HCT116 (cell line): ENCODE results near the gene NOD1. TPM values are rescaled to one million over a fixed set of nuclear protein-coding genes. Genes with fewer than 3 reads are reported as not detected.

ENCODE experiments used
- ATAC-seq: fragments of 200-7000 bp; cut with Tn5 transposase; 2 replicates; pipeline ENCODE4 v1.9.1; 2020; ENCODE audit warnings: mild to moderate bottlenecking, moderate library complexity
- BruUV-seq: library from RNA; stranded (reverse); fragments of 400-500 nt; replicated peaks from 2 replicates; lab custom pipeline; 2021; lab: Mats Ljungman, UMichigan
- CTCF ChIA-PET: fragments of 300-600 bp; sonication (Branson Sonifier 250); formaldehyde crosslinking; loops from one replicate; lab custom pipeline; 2021; ENCODE audit warnings: antibody characterized with exemption; lab: Charles Lee
- POLR2A ChIA-PET: fragments of 300-600, 350-600 bp; sonication (Branson Sonifier 250); formaldehyde crosslinking; loops from one replicate; lab custom pipeline; 2021; ENCODE audit warnings: antibody characterized with exemption; lab: Charles Lee
- RAD21 ChIA-PET, 2 experiments: fragments of 300-600 bp; sonication (Branson Sonifier 250); formaldehyde crosslinking; loops; one replicate each; lab custom pipeline; 2023; ENCODE audit warnings: low total read pairs in 2 of 2; ENCODE audit not compliant: uncharacterized antibody in 2 of 2, unreplicated experiment in 2 of 2, low non-redundant PET in 1 of 2; lab: Charles Lee
- DNase-seq: peaks from one replicate; pipeline ENCODE4 v3.0.0-alpha.2; 2010; ENCODE audit warnings: low read depth, low spot score
- H2AFZ ChIP-seq: fragments of 200-600 bp; shearing (Covaris generic), sonication (generic); 2 replicates; pipeline ENCODE4 v1.6.1; 2017; ENCODE audit warnings: low read depth, mixed run types, mixed read lengths, antibody characterized with exemption, low read length; ENCODE audit not compliant: poor library complexity, severe bottlenecking
- H3K27ac ChIP-seq: 2 replicates; pipeline ENCODE4 v1.5.1; 2012; ENCODE audit warnings: low read depth, low read length
- H3K27me3 ChIP-seq: fragments of 200-600 bp; sonication (generic); 2 replicates; pipeline ENCODE4 v1.6.1; 2016; ENCODE audit warnings: mixed run types, low read length, mixed read lengths; ENCODE audit not compliant: insufficient read depth
- H3K36me3 ChIP-seq, 2 experiments: fragments of 200-500 bp in 1 of 2; fragments of 200-600 bp in 1 of 2; sonication (Bioruptor generic) in 1 of 2; sonication (generic) in 1 of 2; 2 replicates each; pipeline versions ENCODE4 v1.5.1 to v1.6.1; 2014 to 2016; ENCODE audit warnings: low read length in 2 of 2, inconsistent platforms in 1 of 2, mixed read lengths in 1 of 2, mixed run types in 1 of 2; ENCODE audit not compliant: insufficient read depth in 2 of 2, control insufficient read depth in 1 of 2
- H3K4me1 ChIP-seq, 2 experiments: fragments of 200-600 bp in 1 of 2; sonication (generic) in 1 of 2; 2 replicates each; pipeline versions ENCODE4 v1.5.1 to v1.6.1; 2012 to 2017; ENCODE audit warnings: low read length in 2 of 2, inconsistent platforms in 1 of 2, mild to moderate bottlenecking in 1 of 2, mixed read lengths in 1 of 2, mixed run types in 1 of 2, moderate library complexity in 1 of 2; ENCODE audit not compliant: insufficient read depth in 2 of 2, control insufficient read depth in 1 of 2
- H3K4me2 ChIP-seq: fragments of 200-600 bp; sonication (generic); 2 replicates; pipeline ENCODE4 v1.6.1; 2017; ENCODE audit warnings: mixed run types, low read length, mixed read lengths
- H3K4me3 ChIP-seq, 2 experiments: fragments of 200-600 bp in 1 of 2; sonication (generic) in 1 of 2; replicated peaks in 1 of 2; 2 replicates each; pipeline ENCODE4 v1.5.1; 2011 to 2016; ENCODE audit warnings: low read length in 2 of 2, control low read depth in 1 of 2, low read depth in 1 of 2, mild to moderate bottlenecking in 1 of 2, mixed read lengths in 1 of 2, mixed run types in 1 of 2
- H3K79me2 ChIP-seq: fragments of 200-600 bp; sonication (generic); 2 replicates; pipeline ENCODE4 v1.6.1; 2017; ENCODE audit warnings: mild to moderate bottlenecking, mixed run types, low read length, moderate library complexity, mixed read lengths; ENCODE audit not compliant: insufficient read depth
- H3K9ac ChIP-seq: fragments of 200-600 bp; sonication (generic); 2 replicates; pipeline ENCODE4 v1.6.1; 2016; ENCODE audit warnings: low read length, mixed read lengths
- H3K9me2 ChIP-seq: fragments of 200-600 bp; sonication (generic), shearing (Covaris generic); 2 replicates; pipeline ENCODE4 v1.6.1; 2017; ENCODE audit warnings: mixed run types, mild to moderate bottlenecking, moderate library complexity; ENCODE audit not compliant: insufficient read depth
- H3K9me3 ChIP-seq, 2 experiments: fragments of 200-500 bp in 1 of 2; fragments of 200-600 bp in 1 of 2; sonication (Bioruptor generic) in 1 of 2; sonication (generic) in 1 of 2; 2 replicates each; pipeline ENCODE4 v1.6.1; 2014 to 2017; ENCODE audit warnings: low read length in 2 of 2, mixed read lengths in 2 of 2, inconsistent platforms in 1 of 2, low read depth in 1 of 2, mild to moderate bottlenecking in 1 of 2, mixed run types in 1 of 2, moderate library complexity in 1 of 2; ENCODE audit not compliant: control insufficient read depth in 1 of 2, insufficient read depth in 1 of 2
- H4K20me1 ChIP-seq: fragments of 200-600 bp; sonication (generic), shearing (Covaris generic); 2 replicates; pipeline ENCODE4 v1.6.1; 2017; ENCODE audit warnings: mixed run types, mild to moderate bottlenecking, moderate library complexity; ENCODE audit not compliant: insufficient read depth
- CBX3 ChIP-seq: IDR thresholded peaks from 2 replicates; pipeline ENCODE4 v1.6.1; 2012; ENCODE audit warnings: low read depth
- CEBPB ChIP-seq: IDR thresholded peaks from 2 replicates; pipeline ENCODE4 v1.6.1; 2012; ENCODE audit warnings: low read depth
- CTCF ChIP-seq, 3 experiments: fragments of 200-600 bp in 1 of 3; sonication (generic) in 1 of 3; IDR thresholded peaks in 2 of 3; conservative IDR thresholded peaks in 1 of 3; 2 replicates each; pipeline ENCODE4 v1.5.1; 2012 to 2017; ENCODE audit warnings: low read depth in 2 of 3, low read length in 2 of 3, antibody characterized with exemption in 1 of 3, borderline replicate concordance in 1 of 3, control low read depth in 1 of 3, mild to moderate bottlenecking in 1 of 3, mixed read lengths in 1 of 3, mixed run types in 1 of 3, moderate library complexity in 1 of 3; ENCODE audit not compliant: insufficient read depth in 1 of 3
- ELF1 ChIP-seq: IDR thresholded peaks from 2 replicates; pipeline ENCODE4 v1.6.1; 2012; ENCODE audit warnings: low read depth, borderline replicate concordance
- EZH2phosphoT487 ChIP-seq: fragments of 200-600 bp; IDR thresholded peaks from 2 replicates; pipeline ENCODE4 v1.6.1; 2018; ENCODE audit warnings: antibody characterized with exemption, borderline replicate concordance
- POLR2A ChIP-seq: IDR thresholded peaks from 2 replicates; pipeline ENCODE4 v1.7.0; 2011; ENCODE audit warnings: borderline replicate concordance; ENCODE audit not compliant: insufficient read depth, insufficient read length; ENCODE audit errors: extremely low read depth
- POLR2AphosphoS5 ChIP-seq: IDR thresholded peaks from 2 replicates; pipeline ENCODE4 v1.6.1; 2011; ENCODE audit warnings: mild to moderate bottlenecking, low read depth, low read length, moderate library complexity
- SIN3A ChIP-seq: IDR thresholded peaks from 2 replicates; pipeline ENCODE4 v1.6.1; 2012; ENCODE audit warnings: low read depth
- SP1 ChIP-seq: IDR thresholded peaks from 2 replicates; pipeline ENCODE4 v1.6.1; 2012; ENCODE audit warnings: low read depth
- SRF ChIP-seq: IDR thresholded peaks from 2 replicates; pipeline ENCODE4 v1.6.1; 2012; ENCODE audit warnings: low read depth
- TCF7L2 ChIP-seq: IDR thresholded peaks from 2 replicates; pipeline ENCODE4 v1.7.0; 2011; ENCODE audit warnings: borderline replicate concordance, inconsistent platforms; ENCODE audit not compliant: insufficient read depth, insufficient read length; ENCODE audit errors: extremely low read depth
- YY1 ChIP-seq: IDR thresholded peaks from 2 replicates; pipeline ENCODE4 v1.6.1; 2011; ENCODE audit warnings: low read length, low read depth, moderate library complexity, mild to moderate bottlenecking; ENCODE audit not compliant: insufficient replicate concordance; ENCODE audit errors: extremely low read depth
- ZFX ChIP-seq: fragments of 450-650 bp; IDR thresholded peaks from 2 replicates; pipeline ENCODE4 v1.6.1; 2017
- ZNF274 ChIP-seq: fragments of 200-500 bp; sonication (Bioruptor generic); IDR thresholded peaks from 2 replicates; pipeline ENCODE4 v1.6.1; 2014; ENCODE audit warnings: mild to moderate bottlenecking, low read depth, low read length, inconsistent platforms
- intact Hi-C: fragments of 100-400 bp; cut with micrococcal nuclease; formaldehyde crosslinking; loops from 2 replicates; pipeline ENCODE4 v1.10.0; 2022
- total RNA-seq: library from RNA; stranded (reverse); gene quantifications from one replicate; pipeline ENCODE4 v1.2.1, GENCODE V29; 2021; ENCODE audit not compliant: unreplicated experiment
- TF ChIP-seq, protein P1 (sequence below): IDR thresholded peaks from 2 replicates; pipeline ENCODE4 v1.6.1; 2012
- TF ChIP-seq, protein P2 (sequence below): IDR thresholded peaks from 2 replicates; pipeline ENCODE4 v1.6.1; 2012

Gene NOD1
- total RNA-seq, 1 experiment from 2014 or later = 5.9 TPM

- H3K9me2 ChIP-seq = no peaks in the 10 kb centered on the region
- TF ChIP-seq, protein P1, sequence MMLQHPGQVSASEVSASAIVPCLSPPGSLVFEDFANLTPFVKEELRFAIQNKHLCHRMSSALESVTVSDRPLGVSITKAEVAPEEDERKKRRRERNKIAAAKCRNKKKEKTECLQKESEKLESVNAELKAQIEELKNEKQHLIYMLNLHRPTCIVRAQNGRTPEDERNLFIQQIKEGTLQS = no peak
- TF ChIP-seq CTCF (IDR thresholded peaks at IDR 0.05 in 2 of 3, conservative IDR thresholded peaks at IDR 0.05 in 1 of 3; ENCODE audit: borderline replicate concordance in 1 of 3, insufficient read depth in 1 of 3, low read depth in 2 of 3, low read length in 2 of 3) (no peak), TCF7L2 (no peak), ELF1 (no peak), SP1 (no peak), ZNF274 (no peak), SIN3A (no peak), CBX3 (no peak), CEBPB (no peak), POLR2A (no peak), SRF (no peak), EZH2phosphoT487 (no peak), ZFX (no peak), YY1 (no peak), POLR2AphosphoS5 (no peak)
- TF ChIP-seq, protein P2, sequence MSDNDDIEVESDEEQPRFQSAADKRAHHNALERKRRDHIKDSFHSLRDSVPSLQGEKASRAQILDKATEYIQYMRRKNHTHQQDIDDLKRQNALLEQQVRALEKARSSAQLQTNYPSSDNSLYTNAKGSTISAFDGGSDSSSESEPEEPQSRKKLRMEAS = no peak
- DNase-seq = no peak
- H3K27me3 ChIP-seq = no peaks in the 10 kb centered on the region
- no peaks in the 10 kb centered on the region for H3K36me3 ChIP-seq
- no peak for ATAC-seq
- H4K20me1 ChIP-seq = no peaks in the 10 kb centered on the region
- H3K4me1 ChIP-seq = peaks cover 0 to 14% of the 10 kb centered on the region in 2 experiments; a peak in 2 of 4 replicates
- BruUV-seq = no TSS peak
- H3K4me2 ChIP-seq = no peak overlapping the region
- H3K9ac ChIP-seq = no peak overlapping the region
- no peak overlapping the region for H3K27ac ChIP-seq
- ChIA-PET CTCF (no interaction called here), RAD21 (no interaction called here), POLR2A (no interaction called here)
- no peaks in the 10 kb centered on the region for H3K9me3 ChIP-seq
- H3K79me2 ChIP-seq = no peaks in the 10 kb centered on the region
- intact Hi-C loops = loop anchor here (5.0 kb wide), 1 partner anchor 138 kb away; no protein-coding TSS in a partner anchor
- H2AFZ ChIP-seq = no peak overlapping the region
- H3K4me3 ChIP-seq = no peak overlapping the region
Observed at GRCh38 chr7:30423788-30424505, 54.6 kb downstream of the NOD1 start.
